ENCODE results near the gene STAT5B.
"Not testable (repeated sequence)": the region's sequence is repeated elsewhere in the genome, so short reads cannot be mapped to it uniquely, and the experiment has no call there.

STAT5B gene

GRCh38 chr17:42276359-42276608 is at the start of gene STAT5B:
TSS of gene STAT5B (minus strand) at chr17:42276391. CDS start at chr17:42232127, 44,264 bp downstream.
- peak; percentile 71 for DNase-seq

DNA sequence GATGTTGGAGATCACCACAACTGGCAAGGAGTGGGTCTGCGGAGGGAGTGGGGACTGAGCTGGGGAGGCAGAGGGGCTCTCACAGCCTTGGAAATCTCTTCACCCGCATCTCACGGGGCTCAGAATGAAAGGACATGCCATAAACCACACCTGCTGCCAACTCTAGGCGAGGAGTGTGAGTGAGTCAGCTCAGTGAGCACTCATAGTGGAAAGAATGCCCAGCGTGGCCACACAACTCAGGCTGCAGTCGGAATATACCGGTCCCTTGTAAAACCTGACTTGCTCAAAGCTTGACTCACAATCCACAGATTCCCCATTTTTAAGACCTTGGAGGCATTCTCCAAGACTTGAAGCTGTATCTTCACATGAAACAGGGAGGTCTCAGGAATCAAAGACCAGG is 48.8 kb upstream of the STAT5B start:
- DNase-seq, result no peak

GRCh38 chr17:42323268-42323773 is 47.1 kb upstream of the STAT5B start:
- DNase-seq, result no peak

- peak; percentile 94 for DNase-seq
Measured at GRCh38 chr17:42322382-42323267, 46.4 kb upstream of the STAT5B start.

GRCh38 chr17:42321555-42321954 is 45.4 kb upstream of the STAT5B start:
- no peak for DNase-seq

- not testable (repeated sequence) for DNase-seq
Measured at GRCh38 chr17:42317967-42318366, 41.8 kb upstream of the STAT5B start.

DNA sequence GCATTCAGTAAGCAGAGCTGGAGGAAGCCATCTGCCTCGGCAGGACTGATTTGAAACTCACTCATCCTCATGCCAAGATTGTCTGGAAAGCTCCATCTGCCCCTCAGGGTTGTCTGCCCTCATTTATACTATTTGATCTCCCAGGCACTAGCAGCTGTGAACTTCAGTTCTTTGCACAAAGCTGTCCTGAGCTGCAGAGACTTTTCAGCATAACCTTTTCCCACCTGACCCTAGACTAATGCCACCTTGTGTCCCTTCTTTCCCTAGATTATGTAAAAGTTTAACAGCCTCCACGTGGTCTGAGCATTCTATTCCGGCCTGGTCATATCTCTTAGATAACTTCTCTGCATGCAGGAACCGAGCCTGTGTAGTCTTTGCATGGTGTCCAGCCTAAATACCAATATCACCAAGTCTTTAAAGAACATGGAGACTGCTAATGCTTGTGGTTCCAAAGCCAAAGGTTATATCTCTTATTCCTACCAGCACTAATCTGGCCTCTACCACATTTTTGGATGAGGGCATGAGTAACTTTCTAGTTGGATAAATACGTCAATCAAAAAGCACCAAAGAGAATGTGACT is 41.2 kb upstream of the STAT5B start:
- no peak for DNase-seq

DNA sequence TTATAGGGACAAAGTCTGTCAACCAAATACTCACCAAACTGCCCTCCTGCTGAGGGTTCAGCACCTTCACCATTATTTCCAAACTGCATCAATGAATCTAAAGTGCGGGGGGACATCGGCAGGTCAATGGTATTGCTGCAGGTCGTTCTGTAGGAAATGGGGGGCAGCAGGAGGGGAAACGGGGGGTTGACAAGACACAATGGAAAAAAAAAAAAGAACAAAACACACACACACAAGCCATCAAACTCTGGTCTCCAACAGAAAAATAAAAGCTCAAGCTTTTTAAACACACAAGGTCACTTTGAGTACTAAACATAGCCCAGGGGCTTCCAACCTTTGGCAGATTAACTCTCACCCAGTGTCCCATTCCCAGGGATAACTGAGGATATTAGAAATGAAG is 40.6 kb upstream of the STAT5B start:
- no peak for DNase-seq

DNA sequence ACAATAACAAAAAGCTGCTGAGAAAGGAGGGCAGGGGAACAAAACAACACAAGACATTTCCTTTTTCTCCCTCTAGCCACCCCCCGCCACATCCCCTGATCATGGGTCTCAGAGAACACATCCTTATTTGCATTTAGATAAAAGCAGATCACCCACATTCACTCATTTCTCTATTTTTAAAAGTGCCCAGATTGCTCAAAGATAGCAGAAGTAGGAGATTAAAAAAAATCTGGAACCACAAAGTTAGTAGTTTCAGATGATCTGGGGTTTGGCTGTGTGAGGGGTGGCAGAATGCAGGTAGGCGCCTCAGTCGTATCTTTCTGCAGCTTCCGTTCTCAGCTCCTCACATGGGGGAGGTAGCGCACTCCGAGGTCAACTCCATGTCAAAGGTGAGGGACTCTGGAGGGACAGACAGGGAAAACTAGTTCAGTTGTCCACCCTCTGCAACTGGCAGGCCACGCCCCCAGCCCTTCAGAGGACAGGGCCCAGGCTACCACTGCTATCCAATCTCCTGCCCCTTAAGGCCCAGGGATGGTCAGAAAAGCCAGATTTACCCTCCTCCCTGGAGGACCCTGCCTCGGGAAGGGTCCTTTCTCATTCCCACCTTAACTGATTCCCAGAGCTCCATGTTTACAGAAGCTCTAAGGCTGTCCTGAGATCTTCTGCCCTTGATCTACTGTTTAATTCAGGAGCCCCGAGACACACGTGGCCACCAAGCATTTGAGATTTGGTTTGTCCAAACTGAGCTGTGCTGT is 39.4 kb upstream of the STAT5B start:
- DNase-seq, result peak; percentile 45

- no peak for DNase-seq
Measured at GRCh38 chr17:42313773-42314566, 37.8 kb upstream of the STAT5B start.

- DNase-seq, result no peak
Measured at GRCh38 chr17:42313389-42313772, 37.2 kb upstream of the STAT5B start.

GRCh38 chr17:42312285-42313130 is 36.3 kb upstream of the STAT5B start:
- DNase-seq, result peak; percentile 79

DNA sequence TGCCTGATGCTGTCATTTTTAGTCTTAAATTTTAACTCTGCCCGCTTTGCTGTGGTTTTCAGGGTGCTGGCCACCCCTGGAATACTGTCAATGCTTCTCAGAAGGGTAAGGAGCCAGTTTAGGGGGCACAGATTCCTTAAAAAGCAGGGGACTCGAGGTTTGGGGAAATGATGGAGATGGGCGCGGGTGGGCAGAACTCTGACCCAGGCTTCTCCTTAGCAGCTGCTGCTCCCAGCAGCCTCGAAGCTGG is 35.8 kb upstream of the STAT5B start:
- no peak for DNase-seq

GRCh38 chr17:42311240-42312034 is 35.2 kb upstream of the STAT5B start:
- DNase-seq, result no peak

DNA sequence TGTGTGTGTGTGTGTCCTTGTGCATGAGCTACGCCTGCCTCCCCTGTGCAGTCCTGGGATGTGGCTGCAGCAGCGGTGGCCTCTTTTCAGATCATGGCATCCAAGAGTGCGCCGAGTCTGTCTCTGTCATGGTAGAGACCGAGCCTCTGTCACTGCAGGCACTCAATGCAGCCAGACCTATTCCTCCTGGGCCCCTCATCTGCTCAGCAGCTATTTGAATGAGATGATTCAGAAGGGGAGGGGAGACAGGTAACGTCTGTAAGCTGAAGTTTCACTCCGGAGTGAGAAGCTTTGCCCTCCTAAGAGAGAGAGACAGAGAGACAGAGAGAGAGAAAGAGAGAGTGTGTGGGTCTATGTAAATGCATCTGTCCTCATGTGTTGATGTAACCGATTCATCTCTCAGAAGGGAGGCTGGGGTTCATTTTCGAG is 34.6 kb upstream of the STAT5B start:
- no peak for DNase-seq

DNA sequence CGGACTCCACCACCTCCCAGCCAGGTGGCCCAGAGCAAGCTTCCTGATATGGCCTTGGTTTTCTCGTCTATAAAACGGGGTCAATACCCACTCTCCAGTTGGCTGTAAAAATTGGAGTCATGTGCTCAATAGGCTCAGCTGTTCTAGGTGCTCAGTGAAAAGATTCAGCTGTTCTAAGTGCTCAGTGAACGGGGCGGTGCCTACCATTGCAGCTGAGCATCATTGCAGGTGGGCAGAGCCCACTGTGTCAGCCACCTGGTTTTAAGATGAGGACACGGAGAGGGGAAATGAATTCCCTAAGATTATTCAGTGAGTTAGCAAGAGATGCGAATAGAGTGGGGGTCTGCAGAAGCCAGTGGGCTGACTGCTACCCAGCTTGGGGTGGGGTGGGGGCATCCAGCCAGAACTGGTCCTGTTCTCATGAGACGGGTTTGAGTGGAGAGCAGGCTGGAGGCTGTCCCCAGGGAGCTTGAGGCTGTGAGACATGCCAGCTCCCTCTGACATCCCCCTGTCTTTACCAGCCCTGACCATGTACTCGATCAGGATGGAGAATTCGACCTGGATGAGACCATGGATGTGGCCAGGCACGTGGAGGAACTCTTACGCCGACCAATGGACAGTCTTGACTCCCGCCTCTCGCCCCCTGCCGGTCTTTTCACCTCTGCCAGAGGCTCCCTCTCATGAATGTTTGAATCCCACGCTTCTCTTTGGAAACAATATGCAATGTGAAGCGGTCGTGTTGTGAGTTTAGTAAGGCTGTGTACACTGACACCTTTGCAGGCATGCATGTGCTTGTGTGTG is 34.0 kb upstream of the STAT5B start:
- DNase-seq, result no peak

DNA sequence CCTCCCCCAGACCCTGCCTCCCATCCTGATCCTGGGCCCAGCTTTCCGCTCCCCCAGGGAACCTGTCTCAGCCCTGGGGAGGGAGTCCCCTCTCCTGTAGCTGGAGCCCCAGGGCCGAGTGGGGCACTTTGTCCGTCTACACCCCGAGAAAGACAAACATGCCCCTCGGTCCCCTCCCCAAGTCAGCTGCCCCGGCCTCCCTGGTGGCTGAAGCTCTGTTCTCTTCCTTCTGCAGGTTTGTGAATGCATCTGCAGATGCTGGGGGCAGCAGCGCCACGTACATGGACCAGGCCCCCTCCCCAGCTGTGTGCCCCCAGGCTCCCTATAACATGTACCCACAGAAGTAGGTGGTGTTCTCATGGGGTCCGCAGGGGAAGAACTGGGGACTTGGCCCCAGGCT is 33.0 kb upstream of the STAT5B start:
- DNase-seq, result no peak

GRCh38 chr17:42308446-42308845 is 32.3 kb upstream of the STAT5B start:
- no peak for DNase-seq

DNA sequence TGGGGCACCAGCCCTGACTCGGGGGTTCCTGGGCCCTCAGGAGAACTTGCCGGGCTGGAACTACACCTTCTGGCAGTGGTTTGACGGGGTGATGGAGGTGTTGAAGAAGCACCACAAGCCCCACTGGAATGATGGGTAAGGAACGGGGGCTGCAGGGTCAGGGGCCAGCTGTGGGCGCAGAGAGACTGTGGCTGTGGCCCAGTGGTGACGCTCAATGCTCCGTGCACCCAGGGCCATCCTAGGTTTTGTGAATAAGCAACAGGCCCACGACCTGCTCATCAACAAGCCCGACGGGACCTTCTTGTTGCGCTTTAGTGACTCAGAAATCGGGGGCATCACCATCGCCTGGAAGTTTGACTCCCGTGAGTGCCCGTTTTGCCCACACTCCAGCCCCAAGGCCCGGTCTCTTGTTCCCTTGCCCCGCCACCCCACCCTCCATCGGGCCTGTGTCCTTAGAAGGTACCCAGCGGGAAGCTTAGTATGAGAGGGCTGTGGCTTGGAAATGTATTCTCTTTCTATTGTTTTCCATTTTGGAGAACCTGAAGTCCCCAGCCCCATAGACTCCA is 31.3 kb upstream of the STAT5B start:
- DNase-seq, result no peak

DNA sequence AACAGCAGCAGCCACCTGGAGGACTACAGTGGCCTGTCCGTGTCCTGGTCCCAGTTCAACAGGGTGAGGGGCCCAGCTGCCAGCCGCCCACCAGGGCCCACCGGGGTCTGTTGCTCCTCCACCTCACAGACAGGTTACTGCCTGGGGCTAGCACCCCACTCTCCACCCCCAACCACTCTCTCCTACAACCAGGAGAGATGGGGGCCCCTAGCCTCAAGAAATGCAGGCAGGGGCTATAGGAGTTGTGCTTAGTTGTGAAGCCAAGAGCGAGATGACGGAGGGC is 30.1 kb upstream of the STAT5B start:
- DNase-seq, result no peak

Measured in CD4-positive, alpha-beta T cell treated with Interleukin-17A for 1 hour (primary cell).